Middle frontal gyrus (tissue), 1 donor: ENCODE measurements around the gene SPTY2D1.
"Not testable (repeated sequence)": the region's sequence is repeated elsewhere in the genome, so short reads cannot be mapped to it uniquely, and the experiment has no call there.

Experiments
- DNase-seq: peaks from one replicate; pipeline ENCODE4 v3.0.0-alpha.2; 2015; ENCODE audit warnings: low spot score; ENCODE audit errors: extremely low spot score

The SPTY2D1 gene

GRCh38 chr11:18618342-18619025, 15.7 kb downstream of the SPTY2D1 start:
- peak; percentile 18 for DNase-seq

- DNase-seq: no peak
Observed at GRCh38 chr11:18617688-18618341, 16.3 kb downstream of the SPTY2D1 start.

GRCh38 chr11:18615628-18616392, 18.3 kb downstream of the SPTY2D1 start:
- DNase-seq: peak; percentile 8

- no peak for DNase-seq
Observed at GRCh38 chr11:18614667-18615066, 19.5 kb downstream of the SPTY2D1 start.

- DNase-seq: no peak
Observed at GRCh38 chr11:18612394-18612793, 21.7 kb downstream of the SPTY2D1 start.

- no peak for DNase-seq
Observed at GRCh38 chr11:18611196-18611595, 22.9 kb downstream of the SPTY2D1 start.

GRCh38 chr11:18608376-18608775, 25.8 kb downstream of the SPTY2D1 start:
- DNase-seq: no peak

- no peak for DNase-seq
Observed at GRCh38 chr11:18600915-18601569, 33.1 kb downstream of the SPTY2D1 start.

GRCh38 chr11:18599739-18600230, 34.4 kb downstream of the SPTY2D1 start, which contains the start of gene MISFA:
Gene MISFA, plus strand, starts transcription at chr11:18599789. Its CDS starts 140 bp downstream, at chr11:18599929.
- DNase-seq: no peak

GRCh38 chr11:18594999-18595749, 39.0 kb downstream of the SPTY2D1 start:
- no peak for DNase-seq

GRCh38 chr11:18594088-18594487, 40.1 kb downstream of the SPTY2D1 start:
- DNase-seq: not testable (repeated sequence)

- no peak for DNase-seq
Observed at GRCh38 chr11:18590571-18590970, 43.6 kb downstream of the SPTY2D1 start.

- peak; percentile 75 for DNase-seq
Observed at GRCh38 chr11:18588297-18589252, 45.6 kb downstream of the SPTY2D1 start, which contains the start of gene UEVLD. Gene UEVLD, minus strand, starts transcription at chr11:18588734. Its CDS starts 80 bp downstream, at chr11:18588654.

GRCh38 chr11:18581825-18582224, 52.3 kb downstream of the SPTY2D1 start:
- no peak for DNase-seq

- DNase-seq: no peak
Observed at GRCh38 chr11:18580113-18580766, 53.9 kb downstream of the SPTY2D1 start.

- DNase-seq: no peak
Observed at GRCh38 chr11:18578975-18579598, 55.1 kb downstream of the SPTY2D1 start.

- no peak for DNase-seq
Observed at GRCh38 chr11:18575361-18575760, 58.8 kb downstream of the SPTY2D1 start.

- DNase-seq: no peak
Observed at GRCh38 chr11:18567081-18567480, 67.1 kb downstream of the SPTY2D1 start.
